ENCODE results near the gene LEFTY1.
A peak's percentile ranks its signal among the peaks of the same experiment; 100 is the strongest.
"Not testable (repeated sequence)": the region's sequence is repeated elsewhere in the genome, so short reads cannot be mapped to it uniquely, and the experiment has no call there.

LEFTY1 gene

GRCh38 chr1:225846331-225847310 lies 42.3 kb downstream of the LEFTY1 start:
- DNase-seq: peak; percentile 49

GRCh38 chr1:225845571-225846259 lies 43.2 kb downstream of the LEFTY1 start:
- DNase-seq: peak; percentile 81

DNA sequence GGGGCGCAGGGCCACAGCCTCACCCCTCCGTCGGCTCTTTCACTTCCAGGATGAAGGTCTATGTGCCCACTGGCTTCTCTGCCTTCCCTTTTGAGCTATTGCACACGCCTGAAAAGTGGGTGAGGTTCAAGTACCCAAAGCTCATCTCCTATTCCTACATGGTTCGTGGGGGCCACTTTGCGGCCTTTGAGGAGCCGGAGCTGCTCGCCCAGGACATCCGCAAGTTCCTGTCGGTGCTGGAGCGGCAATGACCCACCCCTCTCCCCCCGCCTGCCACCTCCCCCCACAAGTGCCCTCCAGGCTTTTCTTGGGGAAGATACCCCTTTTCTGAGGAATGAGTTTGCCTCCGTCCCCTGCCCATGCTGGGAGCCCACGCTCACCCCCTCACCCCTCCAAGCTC lies 43.8 kb downstream of the LEFTY1 start:
- DNase-seq: no peak

DNA sequence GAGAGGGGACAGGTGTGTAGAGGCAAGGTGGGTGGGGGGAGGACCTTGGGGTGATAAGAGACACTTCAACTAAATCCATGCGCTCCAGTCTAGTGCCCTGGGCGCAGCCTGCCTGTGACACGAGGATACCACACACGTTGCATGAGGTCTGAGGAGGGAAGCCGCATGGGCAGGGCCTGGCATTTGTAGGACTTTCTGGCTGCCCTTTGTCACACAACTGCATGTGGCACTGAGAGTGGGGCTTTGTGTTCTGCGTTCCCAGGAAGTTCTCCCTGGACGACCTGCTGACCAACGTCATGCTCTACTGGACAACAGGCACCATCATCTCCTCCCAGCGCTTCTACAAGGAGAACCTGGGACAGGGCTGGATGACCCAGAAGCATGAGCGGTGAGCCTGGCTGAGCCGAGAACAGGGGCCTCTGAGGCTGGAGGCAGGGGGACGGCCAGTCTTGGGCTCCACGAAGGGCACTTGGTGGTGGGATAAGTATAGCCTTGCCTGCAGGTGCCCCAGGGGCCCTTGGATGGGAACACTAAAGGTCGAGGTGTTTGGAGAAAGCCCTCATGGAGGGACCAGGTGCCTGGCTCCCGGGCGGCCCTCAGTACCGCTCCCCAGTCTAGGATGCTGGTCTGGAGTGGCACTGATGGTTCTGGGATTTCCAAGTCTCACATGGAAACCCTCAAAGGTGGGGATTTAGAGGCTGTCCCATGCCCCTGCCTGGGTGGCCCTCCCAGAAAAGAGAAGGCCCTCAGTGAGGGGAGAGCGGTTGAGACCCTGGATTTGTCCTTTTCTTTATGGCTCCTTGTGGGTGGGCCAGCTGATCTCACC lies 44.5 kb downstream of the LEFTY1 start:
- DNase-seq: peak; percentile 16

DNA sequence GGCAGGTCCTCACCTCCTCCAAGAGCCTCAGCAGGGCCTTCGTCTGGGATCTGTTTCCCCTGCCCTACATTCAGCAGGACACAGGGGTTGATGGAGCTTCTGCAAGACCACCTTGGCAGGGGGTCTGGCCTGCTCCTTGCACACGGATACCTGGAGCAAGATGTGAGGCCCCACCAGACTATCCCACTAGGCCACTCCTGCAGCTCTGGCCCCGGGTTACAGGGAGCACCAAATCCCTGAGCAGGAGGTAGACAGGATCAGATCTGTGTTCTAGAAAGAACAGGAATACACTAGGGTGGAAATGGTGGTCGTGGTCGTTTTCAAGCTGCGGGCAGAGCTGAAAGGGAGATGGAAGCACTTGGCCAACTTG lies 45.5 kb downstream of the LEFTY1 start:
- no peak for DNase-seq

DNA sequence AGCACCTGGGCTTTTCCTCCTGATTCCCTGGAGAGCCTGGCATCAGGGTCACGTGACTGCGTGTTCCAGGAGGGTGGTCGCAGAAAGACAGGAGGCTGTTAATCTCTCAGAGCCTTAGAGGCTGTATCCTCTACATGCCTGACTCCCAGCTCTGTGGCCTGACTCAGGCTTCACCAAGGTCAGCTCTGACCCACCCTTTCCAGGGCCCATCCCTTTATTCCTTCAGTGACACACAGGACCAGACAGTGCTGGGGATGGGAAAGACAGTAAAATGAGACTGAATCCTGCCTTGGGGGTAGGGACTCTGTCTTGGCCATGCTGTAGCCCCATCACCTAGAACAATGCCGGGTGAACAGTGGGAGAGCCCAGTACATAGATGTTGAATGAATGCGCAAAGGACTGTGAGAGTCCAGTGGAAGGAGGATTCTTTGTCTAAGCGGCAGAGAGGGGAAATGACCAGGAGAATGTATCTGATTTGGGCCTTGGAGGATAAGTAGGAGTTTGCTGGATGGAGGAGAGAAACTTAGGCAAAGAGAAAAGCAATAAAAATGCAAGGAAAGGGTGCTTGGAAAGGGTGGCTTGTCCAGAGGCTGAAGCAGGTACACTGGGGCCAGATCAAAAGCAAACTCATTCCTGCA lies 46.0 kb downstream of the LEFTY1 start:
- peak; percentile 16 for DNase-seq

GRCh38 chr1:225842074-225842473 lies 46.9 kb downstream of the LEFTY1 start:
- DNase-seq: peak; percentile 34

- no peak for DNase-seq
Measured at GRCh38 chr1:225840713-225841112, 48.2 kb downstream of the LEFTY1 start.

DNA sequence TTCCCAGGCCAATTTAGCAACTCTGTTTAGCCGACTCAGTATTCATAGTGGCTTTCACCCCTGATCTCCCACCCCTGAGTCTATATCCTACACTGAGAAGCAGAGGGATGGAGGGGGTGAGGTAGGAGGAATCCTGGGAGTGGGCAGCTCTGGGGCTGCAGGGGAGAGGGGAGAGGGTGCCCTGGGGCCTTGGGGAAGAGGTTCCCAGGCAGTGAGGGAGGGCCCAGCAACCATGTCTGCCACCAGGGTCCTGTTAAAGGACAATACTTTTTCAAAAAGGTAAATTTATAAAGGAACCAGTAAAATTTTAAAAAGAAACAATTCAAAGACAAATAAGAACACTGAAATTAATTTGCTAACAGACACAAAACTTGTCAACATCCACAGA lies 48.7 kb downstream of the LEFTY1 start:
- no peak for DNase-seq

DNA sequence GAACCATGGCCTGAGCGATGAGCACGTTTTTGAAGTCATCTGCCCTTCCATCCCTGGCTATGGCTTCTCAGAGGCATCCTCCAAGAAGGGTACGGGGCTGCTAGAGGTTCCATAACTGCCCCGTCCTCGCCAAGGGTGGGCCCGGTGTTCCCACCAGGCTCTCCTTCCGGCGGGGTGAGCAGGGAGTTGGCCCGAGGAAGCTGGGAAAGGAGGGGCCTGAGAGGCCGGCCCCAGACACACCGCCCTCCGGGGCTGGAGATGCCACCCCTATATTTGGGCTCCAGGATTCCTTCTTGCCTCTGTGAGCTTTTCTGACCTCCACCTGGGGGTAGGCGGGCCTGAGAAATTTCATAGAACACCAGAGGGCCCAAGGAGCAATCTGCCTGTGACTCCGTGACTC lies 50.2 kb downstream of the LEFTY1 start:
- no peak for DNase-seq

GRCh38 chr1:225836296-225836695 lies 52.6 kb downstream of the LEFTY1 start:
- not testable (repeated sequence) for DNase-seq
